NT2/D1 (cell line): ENCODE measurements around the gene ATF7.

Experiments used
- SUZ12 ChIP-seq: IDR thresholded peaks from 2 replicates; pipeline ENCODE4 v1.6.1; 2011; ENCODE audit not compliant: insufficient read length, insufficient read depth; ENCODE audit errors: extremely low read depth
- YY1 ChIP-seq: IDR thresholded peaks from 2 replicates; pipeline ENCODE4 v1.6.1; 2011; ENCODE audit not compliant: insufficient read length, insufficient read depth
- ZNF274 ChIP-seq: IDR thresholded peaks from 2 replicates; pipeline ENCODE4 v1.6.1; 2011; ENCODE audit warnings: mild to moderate bottlenecking, low read depth, low read length

GRCh38 chr12:53462935-53463334, 163.2 kb downstream of the ATF7 start:
- TF ChIP-seq YY1 (no peak), ZNF274 (no peak), SUZ12 (no peak)
